ENCODE measurements around the gene KCNH3.
"Not testable (repeated sequence)": the region's sequence is repeated elsewhere in the genome, so short reads cannot be mapped to it uniquely, and the experiment has no call there.

Gene KCNH3

DNA sequence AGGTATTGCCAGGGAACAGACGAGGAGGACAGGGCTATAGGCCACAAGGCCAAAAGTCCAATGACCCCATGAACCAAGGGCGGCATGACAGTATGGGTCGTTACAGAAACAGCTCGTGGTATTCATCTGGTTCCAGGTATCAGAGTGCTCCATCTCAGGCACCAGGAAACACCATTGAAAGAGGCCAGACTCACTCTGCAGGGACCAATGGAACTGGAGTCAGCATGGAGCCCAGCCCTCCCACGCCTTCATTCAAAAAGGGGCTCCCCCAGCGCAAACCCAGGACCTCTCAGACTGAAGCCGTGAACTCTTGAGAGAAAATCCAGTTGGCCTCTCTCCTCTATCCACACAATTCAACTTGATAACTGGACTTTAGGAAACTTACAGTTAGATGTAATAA is 12.9 kb upstream of the KCNH3 start:
- DNase-seq (ENCODE audit: low read depth): no peak

- no peak for DNase-seq (ENCODE audit: low read depth)
These were observed 11.3 kb upstream of the KCNH3 start for GRCh38 chr12:49527361-49528130.

- no peak for DNase-seq (ENCODE audit: low read depth)
These were observed 9.4 kb upstream of the KCNH3 start for GRCh38 chr12:49529414-49529813.

DNA sequence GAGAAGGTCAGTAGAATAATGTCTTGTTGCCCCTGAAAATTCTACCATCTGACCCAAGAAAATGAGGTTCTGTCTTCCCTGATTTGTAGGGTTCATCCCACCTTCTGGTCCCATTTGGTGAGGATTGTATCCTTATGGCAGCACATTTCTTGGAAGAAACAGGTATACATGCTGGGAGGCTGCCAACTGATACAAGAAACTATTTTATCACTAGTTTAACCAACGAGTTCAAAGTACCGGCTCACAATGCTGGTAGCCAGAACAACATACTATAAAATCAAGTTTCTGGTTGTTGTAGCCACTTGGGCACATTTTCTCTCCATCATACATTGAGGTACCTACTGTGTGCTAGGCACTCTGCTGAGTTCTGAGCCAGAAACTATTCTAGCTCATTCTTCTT is 7.1 kb upstream of the KCNH3 start:
- DNase-seq (ENCODE audit: low read depth): no peak

- DNase-seq (ENCODE audit: low read depth): no peak
These were observed 5.5 kb upstream of the KCNH3 start for GRCh38 chr12:49533331-49533730.

- DNase-seq (ENCODE audit: low read depth): not testable (repeated sequence)
These were observed 4.7 kb upstream of the KCNH3 start for GRCh38 chr12:49534122-49534521.

DNA sequence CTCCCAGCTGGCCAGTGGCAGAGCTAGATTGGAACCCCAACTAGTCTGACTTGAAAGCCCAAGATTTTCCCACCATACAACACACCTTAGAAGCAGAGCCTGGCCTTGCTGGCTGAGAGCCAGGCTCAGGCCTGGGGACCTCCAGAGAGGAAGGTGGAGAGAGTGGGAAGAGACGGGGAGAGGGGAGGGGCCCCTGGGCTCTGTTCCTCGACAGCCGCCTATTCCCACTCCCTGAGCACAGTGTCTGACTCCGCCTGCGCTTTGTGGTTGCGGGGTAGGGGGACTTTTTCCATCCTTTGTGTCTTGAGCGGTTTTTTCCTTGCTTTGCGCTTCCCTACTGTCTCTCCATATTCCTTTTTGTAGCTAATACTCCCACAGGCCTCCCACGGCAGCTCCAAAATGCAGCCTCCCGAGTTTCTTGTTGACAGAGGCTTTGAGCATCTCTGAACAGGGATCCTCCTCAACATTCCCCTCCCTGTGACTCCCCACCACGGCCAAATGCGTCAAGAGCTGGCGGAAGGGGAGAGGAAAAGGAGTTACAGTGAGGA is 4.0 kb upstream of the KCNH3 start:
- no peak for DNase-seq (ENCODE audit: low read depth)

GRCh38 chr12:49535921-49536525 is 2.8 kb upstream of the KCNH3 start:
- DNase-seq (ENCODE audit: low read depth): no peak

DNA sequence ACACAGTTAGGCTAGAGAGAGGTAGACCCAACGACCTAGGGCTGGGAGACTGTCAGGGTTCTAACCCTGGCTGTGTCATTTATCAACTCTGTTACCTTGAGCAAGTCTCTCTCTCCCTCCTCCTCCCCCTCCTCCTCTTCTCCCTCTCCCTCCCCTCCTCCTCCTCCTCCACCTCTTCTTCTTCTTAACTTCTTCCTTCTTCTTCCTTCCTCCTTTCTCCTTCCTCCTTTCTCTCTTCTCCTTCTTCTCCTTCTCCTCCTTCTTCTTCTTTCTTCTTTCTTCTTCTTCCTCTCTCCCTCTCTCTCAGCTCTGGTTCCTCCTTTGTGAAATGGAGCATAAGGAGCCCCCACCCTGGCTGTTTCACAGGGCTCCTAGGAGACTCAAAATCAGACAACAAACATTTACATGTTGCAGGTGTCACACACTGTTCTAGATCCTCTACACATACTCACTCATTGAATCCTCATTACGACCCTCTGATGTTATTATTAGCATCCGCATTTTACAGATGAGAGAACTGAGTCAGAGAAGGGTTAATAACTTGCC is 2.2 kb upstream of the KCNH3 start:
- DNase-seq (ENCODE audit: low read depth): no peak

- no peak for DNase-seq (ENCODE audit: low read depth)
These were observed 1.5 kb upstream of the KCNH3 start for GRCh38 chr12:49537231-49537751.

DNA sequence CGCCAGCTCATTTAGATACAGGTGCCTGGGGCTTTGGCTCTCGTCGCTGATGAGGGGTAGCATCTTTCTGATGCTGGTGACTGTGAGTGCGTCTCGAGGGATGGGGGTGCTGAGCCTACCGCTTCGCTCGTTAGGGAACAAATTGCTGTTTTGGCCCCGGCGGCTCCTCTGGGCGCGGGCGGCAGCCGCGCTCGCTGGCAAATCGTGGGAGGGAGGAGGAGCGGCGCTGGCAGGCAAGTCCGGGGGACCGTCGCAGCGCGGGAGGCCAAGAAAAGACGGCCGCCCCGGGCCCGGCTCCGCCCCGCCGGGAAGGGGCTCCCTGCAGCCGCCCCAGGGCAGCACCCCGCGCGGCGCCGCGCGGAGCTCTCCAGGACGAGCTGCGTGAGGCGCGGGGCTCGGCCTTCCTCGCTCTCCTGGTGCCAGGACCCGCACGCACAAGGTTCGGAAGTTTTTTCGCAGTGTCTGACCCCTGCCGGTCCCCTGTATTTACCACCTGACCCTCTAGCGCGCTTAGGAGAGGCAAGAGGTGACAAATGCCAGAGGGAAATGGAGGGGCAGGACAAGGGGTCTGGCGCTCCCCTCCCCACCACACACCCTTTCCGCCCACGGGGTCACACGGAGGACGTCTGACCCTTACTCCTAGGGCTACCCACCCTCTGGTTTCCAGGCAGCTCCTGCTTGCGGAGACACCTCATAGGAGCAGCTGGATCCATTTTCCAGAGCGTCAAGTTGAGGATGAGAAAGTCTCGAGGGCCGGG is 899 bp upstream of the KCNH3 start:
- peak; percentile 44 for DNase-seq (ENCODE audit: low read depth)

GRCh38 chr12:49539406-49540228 is 787 bp downstream of the KCNH3 start:
- no peak for DNase-seq (ENCODE audit: low read depth)

- DNase-seq (ENCODE audit: low read depth): no peak
These were observed 1.7 kb downstream of the KCNH3 start for GRCh38 chr12:49540229-49541139.

DNA sequence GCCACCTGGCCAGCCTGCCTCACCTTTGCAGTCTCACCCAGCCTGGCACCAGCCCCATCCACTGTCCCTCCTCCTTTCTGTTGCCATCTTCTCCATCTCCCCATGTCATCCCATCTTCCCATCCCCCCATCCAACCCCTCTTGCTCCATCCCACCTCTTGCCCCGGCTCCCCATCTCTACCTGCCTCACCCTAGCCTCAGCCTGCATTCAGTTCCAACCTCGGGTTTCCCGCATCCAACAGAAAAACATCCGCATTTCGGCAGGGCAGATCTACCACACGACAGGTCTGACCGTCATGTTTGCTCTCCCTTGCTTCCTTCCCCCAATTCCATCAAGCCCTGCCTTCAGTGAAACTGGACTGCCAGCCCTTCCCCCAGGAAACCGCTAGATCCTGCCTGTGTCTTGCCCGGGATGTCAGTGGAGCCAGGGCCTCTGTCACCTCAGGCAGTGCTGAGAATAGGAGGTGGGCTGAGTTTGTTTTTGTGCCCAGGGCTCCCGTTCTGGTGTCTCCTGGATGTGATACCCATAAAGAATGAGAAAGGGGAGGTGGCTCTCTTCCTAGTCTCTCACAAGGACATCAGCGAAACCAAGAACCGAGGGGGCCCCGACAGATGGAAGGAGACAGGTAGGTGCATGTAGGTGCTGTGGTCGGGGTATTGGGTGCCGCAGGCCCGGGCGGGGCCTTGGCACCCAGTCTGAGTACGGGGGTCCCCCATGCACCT is 2.5 kb downstream of the KCNH3 start:
- no peak for DNase-seq (ENCODE audit: low read depth)

GRCh38 chr12:49541911-49542505 is 3.2 kb downstream of the KCNH3 start:
- no peak for DNase-seq (ENCODE audit: low read depth)

DNA sequence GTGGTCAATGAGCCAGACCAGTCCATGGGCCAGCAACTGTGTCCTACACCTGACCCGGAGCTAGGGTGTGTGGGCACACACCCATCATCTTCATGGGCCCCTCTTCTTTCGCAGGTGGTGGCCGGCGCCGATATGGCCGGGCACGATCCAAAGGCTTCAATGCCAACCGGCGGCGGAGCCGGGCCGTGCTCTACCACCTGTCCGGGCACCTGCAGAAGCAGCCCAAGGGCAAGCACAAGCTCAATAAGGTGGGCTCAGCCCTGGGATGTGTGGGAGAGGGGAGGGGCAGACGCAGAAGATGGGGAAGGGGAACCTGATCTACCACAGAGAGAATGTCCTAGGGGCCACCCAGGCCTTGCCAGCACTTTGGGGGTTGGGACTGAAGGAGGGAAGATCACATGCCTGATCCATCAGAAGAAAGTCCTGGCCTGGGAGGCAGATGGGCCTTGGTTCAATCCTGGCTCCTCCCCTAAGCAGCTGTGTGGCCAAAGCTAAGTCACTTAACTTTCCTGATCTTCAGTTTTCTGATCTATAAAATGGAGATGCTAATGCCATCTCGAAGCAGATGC is 3.8 kb downstream of the KCNH3 start:
- DNase-seq (ENCODE audit: low read depth): no peak

GRCh38 chr12:49543221-49543913 is 4.5 kb downstream of the KCNH3 start:
- no peak for DNase-seq (ENCODE audit: low read depth)
